C4-2B (cell line): Measurements from ENCODE around the gene SFTPB.

Experiments
- CTCF ChIP-seq: fragments of 450-650 bp; conservative IDR thresholded peaks from 2 replicates; pipeline ENCODE4 v1.5.1; 2017; ENCODE audit warnings: mild to moderate bottlenecking
- ZFX ChIP-seq: fragments of 450-650 bp; IDR thresholded peaks from 2 replicates; pipeline ENCODE4 v1.6.1; 2017

DNA sequence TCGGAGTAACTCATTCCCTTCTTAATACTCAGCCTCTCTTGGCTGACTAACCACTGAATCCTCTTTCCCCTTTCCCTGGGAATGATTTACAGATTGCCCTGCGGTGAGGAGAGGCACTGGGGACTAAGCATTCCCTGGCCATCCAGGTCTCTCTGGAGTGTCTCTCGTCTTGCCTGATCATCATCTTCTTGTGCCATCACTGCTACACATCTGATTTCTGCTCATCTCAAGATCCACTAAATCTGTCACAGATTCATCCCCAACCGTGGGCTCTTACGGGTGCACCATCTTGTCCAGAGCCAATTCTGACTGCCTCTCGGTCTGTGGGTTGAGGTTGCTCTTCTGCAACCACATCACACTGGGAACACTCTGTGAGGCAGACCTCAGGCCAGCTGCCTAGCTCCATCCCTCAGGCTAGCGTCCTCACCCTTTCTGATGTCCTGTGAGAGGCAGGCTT is 12.0 kb downstream of the SFTPB start:
- TF ChIP-seq CTCF (no peak), ZFX (no peak)
